Cardiac septum (tissue), 1 donor: ENCODE results near the gene CAP2. TPM values are rescaled to one million over a fixed set of nuclear protein-coding genes. Genes with fewer than 3 reads are reported as not detected.
"Not testable (repeated sequence)": the region's sequence is repeated elsewhere in the genome, so short reads cannot be mapped to it uniquely, and the experiment has no call there.

Experiments used
- DNase-seq: peaks from one replicate; pipeline ENCODE4 v3.0.0-alpha.2; 2020; ENCODE audit warnings: low spot score
- intact Hi-C: fragments of 100-400 bp; cut with DNase I; formaldehyde crosslinking; loops from one replicate; pipeline ENCODE4 v1.14.0; 2022
- total RNA-seq: library from RNA; stranded (reverse); fragmentation: NEBNext Ultra II Directional; extraction: Animal tissue kit (Norgen Biotek cat#: 25700); gene quantifications from one replicate; pipeline ENCODE4 v1.2.1, GENCODE V29; 2021
- donor health status: DM: no; HTN: no; CAD: no.

CAP2 gene
- total RNA-seq, 1 donor from 2014 or later, result 120 TPM

DNA sequence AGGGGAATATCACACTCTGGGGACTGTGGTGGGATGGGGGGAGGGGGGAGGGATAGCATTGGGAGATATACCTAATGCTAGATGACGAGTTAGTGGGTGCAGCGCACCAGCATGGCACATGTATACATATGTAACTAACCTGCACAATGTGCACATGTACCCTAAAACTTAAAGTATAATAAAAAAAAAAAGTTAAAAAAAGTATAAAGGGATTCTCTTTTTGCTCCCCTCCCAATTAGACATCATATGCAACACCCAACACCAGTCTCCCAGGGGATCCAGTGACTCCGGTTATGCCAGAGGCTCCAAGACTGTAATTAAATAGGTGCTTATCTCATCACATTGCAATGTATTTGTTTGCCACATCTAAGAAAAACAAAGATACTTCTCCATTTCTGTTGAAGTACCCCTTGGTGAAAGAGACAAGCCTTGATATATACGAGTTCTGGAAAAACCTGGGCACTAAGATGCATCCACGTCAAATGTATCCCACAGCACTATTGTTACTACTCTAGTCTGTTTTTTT lies 35.3 kb downstream of the CAP2 start:
- intact Hi-C loops, result not testable (repeated sequence)

DNA sequence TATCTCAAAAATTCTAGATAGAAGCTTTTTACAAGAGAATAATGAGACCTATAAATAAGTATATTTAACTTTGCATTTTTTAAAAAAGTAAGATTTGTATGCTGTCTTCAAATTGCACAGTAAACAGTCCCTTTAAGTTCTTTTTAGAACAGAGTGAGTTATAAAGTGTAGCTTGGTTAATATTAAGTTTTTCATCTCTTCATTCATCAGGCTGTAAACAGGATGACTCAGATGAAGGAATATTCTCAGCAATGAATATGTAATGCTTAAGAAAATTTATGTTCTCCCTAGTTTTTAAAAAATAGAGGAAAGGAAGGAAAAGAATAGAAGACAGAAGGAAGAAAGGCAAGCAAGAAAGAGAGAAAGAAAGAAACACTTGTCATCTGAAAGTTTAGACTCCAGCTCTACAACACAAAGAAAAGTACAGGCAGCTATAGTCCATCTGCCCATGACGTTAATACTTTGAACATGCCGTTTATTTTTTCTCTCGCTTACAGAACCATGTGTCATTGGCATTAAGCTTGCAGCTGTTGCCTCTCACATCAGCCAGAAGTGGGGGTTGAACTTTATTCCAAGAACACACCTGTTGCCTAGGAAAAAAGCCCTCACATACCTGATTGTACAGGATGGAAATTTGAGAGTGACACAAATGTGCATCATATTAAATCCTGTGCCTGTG lies 36.1 kb downstream of the CAP2 start:
- no peak for DNase-seq
- intact Hi-C loops, result no loop called here

More for the DNA sequence above, 35.3 kb downstream of the CAP2 start:
- DNase-seq, result not testable (repeated sequence)

DNA sequence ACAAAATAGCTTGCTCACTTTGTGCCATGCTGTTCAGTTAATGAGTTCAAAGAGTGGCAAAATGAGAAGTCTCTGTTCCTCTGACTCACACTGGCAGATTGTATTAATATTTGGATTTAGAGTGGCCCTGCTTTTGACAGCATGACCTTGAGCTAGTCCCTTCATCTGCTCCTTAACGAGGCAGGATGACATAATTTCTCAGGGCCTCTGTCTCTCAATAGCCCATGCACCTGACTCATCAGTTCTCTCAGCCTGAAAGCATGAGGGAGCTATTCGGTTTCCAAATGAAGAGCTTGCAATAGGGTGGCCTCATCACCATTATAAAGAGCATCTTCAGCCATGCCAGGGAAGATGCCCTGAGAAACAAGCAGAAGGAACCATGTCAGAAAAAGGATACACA lies 38.2 kb downstream of the CAP2 start:
- DNase-seq, result no peak
- intact Hi-C loops, result no loop called here

DNA sequence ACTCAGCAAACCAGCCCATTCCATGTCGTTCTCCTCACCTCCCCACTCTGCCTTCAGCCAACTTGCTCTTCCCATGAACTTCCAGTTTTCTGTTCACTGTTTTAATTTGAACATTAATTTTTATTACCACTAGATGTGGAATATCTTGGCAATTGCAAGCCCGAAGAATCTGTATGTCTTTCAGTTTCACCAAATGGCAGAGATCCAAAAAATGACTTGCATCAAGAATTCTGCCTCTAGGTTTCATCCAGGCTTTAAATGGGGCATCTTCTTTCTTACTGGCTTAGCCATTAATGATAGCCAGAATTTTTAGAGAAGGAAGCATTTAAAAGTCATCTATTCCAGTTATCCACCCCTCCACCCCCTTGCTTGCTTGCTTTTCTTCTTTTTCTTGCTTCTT lies 39.0 kb downstream of the CAP2 start:
- DNase-seq, result no peak
- intact Hi-C loops, result no loop called here

DNA sequence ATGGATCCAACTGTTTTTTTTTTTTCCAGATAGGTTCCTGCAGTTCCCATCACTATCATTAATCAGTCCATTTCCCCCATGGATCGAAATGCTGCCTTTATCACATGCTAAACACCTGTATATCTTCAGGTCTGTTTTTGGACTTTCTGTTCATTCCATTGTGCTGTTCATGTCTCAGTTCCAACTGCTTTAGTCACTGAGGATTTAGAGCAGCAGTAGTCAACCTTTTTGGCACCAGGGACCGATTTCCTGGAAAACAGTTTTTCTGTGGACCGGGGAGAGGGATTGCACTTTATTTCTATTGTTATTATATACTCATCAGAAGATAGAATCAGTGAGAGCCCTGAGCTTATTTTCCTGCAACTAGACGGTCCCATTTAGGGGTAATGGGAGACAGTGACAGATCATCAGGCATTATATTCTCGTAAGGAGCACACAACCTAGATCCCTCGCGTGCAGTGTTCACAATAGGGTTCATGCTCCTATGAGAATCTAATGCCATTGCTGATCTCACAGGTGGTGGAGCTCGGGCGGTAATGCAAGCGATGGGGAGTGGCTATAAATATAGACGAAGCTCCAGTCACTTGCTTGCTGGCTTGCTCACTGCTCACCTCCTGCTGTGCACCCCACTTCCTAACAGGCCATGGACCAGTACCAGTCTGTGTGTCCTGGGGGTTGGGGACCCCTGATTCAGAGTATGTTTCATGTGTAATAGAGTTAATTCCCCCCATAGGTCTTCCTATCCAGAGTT lies 46.0 kb downstream of the CAP2 start:
- DNase-seq, result no peak
- intact Hi-C loops, result no loop called here

DNA sequence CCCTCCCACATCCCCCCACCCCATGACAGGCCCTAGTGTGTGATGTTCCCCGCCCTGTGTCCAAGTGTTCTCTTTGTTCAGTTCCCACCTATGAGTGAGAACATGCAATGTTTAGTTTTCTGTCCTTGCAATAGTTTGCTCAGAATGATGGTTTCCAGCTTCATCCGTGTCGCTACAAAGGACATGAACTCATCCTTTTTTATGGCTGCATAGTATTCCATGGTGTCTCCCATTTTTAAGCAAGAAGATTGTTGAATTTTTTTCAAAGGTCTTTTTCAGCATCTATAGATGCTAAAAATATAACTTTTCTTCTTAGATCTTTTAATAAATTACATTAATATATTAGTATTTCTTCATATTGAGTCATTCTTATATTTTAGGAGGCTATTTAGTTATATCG lies 47.4 kb downstream of the CAP2 start:
- intact Hi-C loops, DNase-seq: not testable (repeated sequence)

DNA sequence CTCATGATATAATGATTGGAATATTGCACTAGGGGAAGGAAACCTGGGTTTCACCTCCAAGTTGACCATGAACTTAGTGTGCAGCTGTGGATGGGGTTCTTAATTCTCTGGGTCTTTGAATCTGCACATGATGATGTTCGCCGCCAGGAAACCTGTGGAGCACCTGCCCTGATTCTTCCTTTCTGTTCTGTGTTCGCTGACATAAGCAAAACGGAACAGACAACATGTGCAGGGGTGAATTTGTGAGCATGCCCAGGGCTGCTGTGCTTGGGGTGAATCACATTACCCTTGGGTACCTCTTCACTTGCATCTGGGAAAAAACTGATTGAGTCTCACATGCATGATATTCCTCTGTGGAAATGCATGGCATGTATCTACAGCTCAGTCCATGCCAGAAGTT lies 48.8 kb downstream of the CAP2 start:
- DNase-seq, result no peak
- intact Hi-C loops, result no loop called here

DNA sequence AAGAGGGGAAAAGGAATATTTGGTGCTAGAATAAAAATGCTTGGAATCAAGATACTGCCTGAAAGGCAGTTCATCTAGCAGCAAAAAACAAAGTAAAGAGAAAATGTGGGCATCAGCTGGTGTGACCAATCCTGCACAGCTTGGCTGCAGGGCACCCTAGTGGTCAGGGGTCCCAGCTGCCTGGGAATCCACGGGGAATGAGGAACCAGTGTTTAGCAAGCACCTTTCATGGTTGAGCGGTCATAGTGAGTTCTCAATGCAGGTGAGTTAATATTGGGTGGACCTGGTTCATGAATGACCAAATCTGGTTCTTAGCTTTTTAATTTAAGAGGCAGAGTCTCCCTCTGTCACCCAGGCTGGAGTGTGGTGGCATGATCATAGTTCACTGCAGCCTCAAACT lies 53.3 kb downstream of the CAP2 start:
- intact Hi-C loops, result no loop called here
- DNase-seq, result no peak

DNA sequence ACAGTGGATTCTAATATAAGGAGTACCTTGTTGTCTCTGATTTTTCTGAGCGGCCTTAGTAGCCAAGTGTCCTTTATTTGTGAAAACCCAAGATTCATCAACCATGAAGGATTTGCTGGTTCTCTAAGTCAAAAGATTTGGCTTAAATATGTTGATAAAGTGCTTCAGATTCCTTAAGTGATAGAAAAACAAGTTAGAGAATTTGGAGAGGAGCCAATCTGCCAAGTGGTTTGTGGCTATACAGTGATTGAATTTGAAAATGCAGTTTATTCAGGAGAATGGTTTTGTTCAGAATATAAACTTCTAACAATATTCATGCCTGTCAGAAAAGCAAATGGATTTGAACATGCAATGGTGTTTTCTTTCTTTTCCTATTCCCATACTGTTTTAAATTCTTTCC lies 54.8 kb downstream of the CAP2 start:
- intact Hi-C loops, result no loop called here
- DNase-seq, result no peak

DNA sequence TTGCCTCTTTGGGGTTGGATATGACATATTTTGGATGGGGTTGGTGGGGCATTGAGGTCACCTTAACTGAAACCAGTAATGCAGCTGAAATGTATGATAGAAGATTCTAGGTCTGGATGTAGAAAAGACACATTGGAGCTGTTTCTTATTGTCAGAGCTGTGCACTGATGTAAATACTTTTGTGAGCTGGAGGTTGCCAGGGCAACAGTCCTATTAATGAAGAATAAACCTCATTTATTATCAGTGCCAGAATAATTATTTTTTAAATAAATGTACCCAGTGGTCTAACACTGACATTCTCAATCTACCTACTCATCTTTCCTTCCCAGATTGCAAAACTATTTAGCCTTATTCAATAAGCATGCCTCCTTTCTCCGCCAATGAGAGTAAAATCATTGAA lies 57.0 kb downstream of the CAP2 start:
- DNase-seq, result no peak
- intact Hi-C loops, result no loop called here

DNA sequence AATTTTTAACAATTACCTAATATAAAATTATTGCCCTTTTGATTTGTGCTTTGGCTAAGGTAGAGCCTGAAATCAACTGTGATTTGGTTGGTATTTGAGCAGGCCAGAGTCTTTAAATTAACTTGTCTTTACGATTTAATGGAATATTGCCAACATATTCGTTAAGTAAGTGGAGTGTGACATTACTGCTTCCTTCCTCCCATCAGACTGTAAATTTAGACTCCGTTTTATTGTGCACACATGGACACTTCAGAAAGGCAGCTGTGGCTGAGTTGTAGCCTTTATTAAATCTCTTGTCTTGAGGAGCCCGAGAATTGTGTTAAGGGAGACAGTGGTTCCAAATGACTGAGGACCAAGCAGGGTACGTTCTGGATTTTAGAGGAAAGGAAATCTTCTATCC lies 57.4 kb downstream of the CAP2 start:
- no peak for DNase-seq
- intact Hi-C loops, result no loop called here

DNA sequence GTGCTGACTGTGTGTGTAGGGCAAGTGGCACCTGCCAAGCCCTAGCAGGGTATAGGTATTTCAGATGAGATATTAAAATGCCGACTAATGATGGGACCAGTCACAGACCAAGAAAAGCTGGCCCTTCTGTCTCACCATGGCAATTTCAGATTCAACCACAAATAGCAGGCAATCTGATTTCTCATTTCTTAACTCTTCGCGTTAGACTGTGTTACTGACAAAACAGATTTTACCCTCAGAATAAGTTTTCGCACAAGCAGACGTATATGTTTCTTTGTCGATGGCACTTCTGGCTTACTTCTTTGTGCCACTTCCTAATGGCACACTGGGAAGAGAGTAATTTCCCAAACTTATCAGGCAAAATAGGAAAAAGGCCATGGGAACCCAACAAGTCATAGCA lies 58.7 kb downstream of the CAP2 start:
- intact Hi-C loops, result no loop called here
- no peak for DNase-seq

DNA sequence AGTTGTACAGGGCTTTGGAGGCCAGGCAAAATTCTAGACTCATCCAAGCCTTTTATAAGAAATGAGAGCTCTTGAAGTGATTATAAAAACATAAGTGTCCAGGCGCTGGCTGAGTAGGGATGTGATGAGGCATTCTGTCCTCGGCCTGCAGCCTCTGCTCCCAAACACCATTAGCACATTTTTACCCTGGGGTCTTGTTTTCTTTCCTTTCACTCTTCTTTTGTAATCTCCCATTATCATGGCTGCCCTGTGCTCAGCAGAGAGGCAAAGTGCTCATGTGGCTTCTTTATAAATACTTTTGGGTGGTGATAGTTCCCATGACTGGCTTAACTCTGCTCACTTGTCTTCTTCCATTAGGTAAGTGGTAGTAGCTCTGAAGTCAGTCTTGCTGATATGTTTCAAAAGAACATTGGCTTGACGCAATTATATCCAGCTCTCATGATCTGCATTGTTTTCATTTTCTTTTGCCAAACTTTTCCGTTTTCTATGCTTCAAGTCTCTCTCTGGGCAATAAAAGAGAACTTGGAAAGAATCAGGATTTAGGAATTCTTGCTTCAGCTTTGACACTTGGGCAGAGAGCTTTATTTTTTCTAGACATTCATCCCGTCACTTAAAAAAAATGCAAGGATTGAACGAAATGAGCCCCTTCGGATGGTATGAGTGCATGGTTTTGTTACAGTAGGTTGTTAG lies 61.1 kb downstream of the CAP2 start:
- intact Hi-C loops, result no loop called here
- DNase-seq, result no peak

DNA sequence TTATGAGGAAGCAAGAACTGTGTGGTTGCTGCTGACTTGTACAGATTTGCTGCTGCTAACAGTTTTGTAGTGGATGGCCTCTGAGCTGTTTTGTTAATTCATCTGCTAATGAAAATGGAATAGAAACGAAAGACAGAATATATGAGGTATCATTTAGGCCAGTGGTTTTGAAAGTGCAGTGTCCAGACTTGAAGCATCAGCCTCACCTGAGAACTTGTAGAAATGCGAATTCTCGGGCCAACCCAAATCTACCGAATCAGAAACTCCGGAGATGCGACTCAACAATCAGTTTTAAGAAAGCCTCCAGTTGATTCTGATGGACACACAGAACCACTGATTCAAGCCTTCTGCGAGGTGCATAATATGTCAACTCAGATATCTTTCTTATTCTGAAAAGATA lies 62.5 kb downstream of the CAP2 start:
- intact Hi-C loops, result no loop called here
- no peak for DNase-seq

DNA sequence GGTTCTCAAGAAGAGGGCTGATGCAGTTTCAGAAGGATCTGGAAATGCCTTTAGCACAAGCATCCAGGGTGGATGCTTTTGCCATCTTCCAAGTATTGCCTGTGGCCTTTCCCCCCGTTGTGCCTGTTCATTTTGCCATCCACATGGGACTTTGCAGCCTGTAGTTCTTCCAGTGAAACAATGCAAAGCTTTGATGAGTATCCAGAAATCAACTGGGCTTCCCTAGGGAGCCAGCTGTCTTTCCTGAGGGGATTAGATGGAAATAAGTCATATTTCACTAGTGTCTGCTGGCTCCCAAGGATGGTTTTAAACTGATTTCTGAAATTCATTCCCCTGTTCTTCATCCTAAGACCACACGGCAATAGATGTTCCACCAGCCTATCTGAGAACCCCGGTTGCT lies 63.3 kb downstream of the CAP2 start:
- no peak for DNase-seq
- intact Hi-C loops, result no loop called here

DNA sequence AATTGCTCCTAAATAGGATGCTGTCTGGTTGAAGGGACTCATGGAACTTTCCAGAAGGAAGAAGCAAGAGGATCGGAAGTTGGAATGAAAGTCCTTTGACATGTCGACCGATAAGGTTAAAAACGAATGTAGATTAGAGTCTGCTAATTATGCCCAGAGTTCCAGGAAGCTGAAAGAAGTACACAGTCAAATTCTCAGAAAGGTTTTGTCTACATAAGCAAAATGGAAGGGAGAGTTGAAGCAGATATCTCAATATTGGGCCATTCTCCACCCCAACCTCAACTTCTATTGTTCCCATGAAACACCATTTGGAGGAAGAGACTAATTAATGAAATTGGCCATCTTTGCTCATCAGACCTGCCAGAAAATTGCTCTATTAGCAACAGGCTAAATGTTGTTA lies 64.0 kb downstream of the CAP2 start:
- no peak for DNase-seq
- intact Hi-C loops, result no loop called here

DNA sequence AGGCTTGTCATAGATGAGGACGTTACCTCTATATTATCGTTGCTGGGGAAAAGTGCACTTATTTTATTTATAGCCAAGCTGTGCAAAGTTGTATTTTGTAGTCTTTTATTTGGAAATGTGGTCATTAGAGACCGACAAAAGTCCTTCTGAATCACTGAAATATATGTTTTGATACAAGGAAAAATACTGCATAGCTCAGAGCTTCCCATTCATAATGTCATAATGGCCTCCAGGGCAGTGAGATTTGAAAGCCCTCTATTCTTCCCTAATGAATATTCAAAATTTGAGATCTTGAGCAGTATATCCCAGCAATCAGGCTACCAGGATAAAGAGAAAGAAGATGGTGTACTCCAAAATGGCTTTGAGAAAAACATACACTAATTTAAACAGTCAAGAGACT lies 64.6 kb downstream of the CAP2 start:
- intact Hi-C loops, result no loop called here
- no peak for DNase-seq

DNA sequence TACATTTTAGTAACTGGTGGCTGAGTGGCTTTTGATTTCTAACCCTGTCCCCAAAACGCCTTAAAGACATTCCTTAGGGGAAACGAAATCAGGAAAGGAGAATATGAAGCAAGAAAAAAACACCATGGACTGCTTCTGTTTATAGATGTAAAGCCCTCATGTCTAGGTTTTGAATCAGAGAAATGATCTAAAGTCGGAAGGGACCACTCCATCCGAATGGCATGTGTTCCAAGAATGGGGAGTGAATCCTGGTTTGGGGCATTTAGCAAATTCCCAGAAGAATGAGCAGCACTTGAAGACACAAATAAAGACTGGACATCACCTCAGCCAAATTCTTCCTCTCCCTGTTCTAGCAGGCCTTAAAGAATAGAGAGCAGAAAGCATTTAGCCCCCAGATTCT lies 65.6 kb downstream of the CAP2 start:
- intact Hi-C loops, result no loop called here
- DNase-seq, result no peak

DNA sequence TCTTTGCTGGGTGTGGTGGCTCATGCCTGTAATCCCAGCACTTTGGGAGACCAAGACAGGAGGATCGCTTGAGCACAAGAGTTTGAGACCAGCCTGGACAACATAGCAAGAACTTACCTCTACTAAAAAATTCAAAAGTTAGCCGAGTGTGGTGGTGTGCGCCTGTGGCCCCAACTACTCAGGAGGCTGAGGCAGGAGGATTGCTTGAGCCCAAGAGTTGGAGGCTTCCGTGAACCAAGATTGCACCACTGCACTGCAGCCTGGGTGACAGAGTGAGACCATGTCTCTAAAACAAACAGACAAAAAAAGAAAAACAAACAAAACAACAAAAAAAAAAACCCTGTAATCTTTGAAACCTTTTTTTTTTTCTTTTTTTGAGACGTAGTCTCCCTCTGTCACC lies 67.5 kb downstream of the CAP2 start:
- no peak for DNase-seq
- intact Hi-C loops, result no loop called here

DNA sequence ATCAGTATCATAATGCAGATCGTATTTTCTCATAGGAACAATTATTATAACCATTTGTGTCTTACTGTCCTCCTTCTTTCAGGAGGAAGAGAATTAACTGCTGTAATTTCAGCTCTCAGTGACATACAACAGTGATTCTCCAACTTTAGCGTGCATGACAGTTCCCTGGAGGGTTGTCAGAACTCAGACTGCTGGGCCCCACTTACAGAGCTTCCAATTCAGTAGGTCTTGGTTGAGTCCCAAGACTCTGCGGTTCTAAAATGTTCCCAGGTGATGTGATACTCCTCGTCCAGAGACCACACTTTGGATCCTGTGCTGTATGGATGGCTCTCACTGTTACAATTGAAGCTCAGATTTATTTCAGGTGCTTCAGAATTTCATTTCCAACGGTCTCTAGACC lies 72.8 kb downstream of the CAP2 start:
- no peak for DNase-seq
- intact Hi-C loops, result loop anchor here (5.0 kb wide), 1 partner anchor 116 kb away; no protein-coding TSS in a partner anchor

DNA sequence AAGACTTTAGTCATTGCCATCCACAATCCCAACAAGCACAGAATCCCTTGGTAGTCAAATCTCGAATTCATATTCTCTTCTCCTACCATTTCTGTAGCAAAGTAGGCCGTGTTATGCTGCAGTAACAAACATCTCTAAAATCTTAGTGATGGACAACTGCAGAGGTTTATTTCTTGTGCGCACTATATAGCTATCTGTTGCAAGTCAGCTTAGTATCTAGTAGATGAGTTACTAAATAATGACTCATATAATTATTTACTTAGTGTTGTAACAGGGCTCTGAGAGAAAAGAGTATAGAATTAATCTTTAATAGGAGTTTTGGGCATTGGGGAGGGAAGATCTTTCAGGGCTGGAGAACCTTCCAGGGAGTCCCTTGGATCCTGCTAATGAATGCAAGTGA lies 73.3 kb downstream of the CAP2 start:
- no peak for DNase-seq
- intact Hi-C loops, result loop anchor here (5.0 kb wide), 1 partner anchor 116 kb away; no protein-coding TSS in a partner anchor
